Body of pancreas (tissue), 4 donors: ENCODE measurements around the gene METTL4. TPM values are rescaled to one million over a fixed set of nuclear protein-coding genes. Genes with fewer than 3 reads are reported as not detected.
"Not testable (repeated sequence)": the region's sequence is repeated elsewhere in the genome, so short reads cannot be mapped to it uniquely, and the experiment has no call there.

Experiments used
- ATAC-seq: fragments of 150-250 bp; one replicate; pipeline ENCODE4 v1.9.1; 2016
- DNase-seq, 4 donors: peaks; one replicate each; pipeline ENCODE4 v3.0.0-alpha.2; 2019
- H3K27ac ChIP-seq, 4 donors: fragments of 200-600 bp; sonication (generic); 1 replicate in 3 of 4; 2 replicates in 1 of 4; pipeline versions ENCODE4 v1.5.1 to v1.6.1; 2016 to 2019; ENCODE audit warnings: mild to moderate bottlenecking in 1 of 4, mixed read lengths in 1 of 4, moderate library complexity in 1 of 4
- H3K27me3 ChIP-seq, 2 donors: fragments of 200-600 bp; sonication (generic); one replicate each; pipeline ENCODE4 v1.6.0; 2016; ENCODE audit warnings: mild to moderate bottlenecking in 1 of 2
- H3K36me3 ChIP-seq, 2 donors: fragments of 200-600 bp; sonication (generic); replicated peaks in 1 of 2; 2 replicates each; pipeline ENCODE4 v1.5.1; 2016; ENCODE audit warnings: low read depth in 2 of 2; ENCODE audit not compliant: insufficient read depth in 1 of 2
- H3K4me1 ChIP-seq: fragments of 200-600 bp; sonication (generic); one replicate; pipeline ENCODE4 v1.6.0; 2016
- H3K4me3 ChIP-seq, 2 donors: fragments of 200-600 bp; sonication (generic); 1 replicate in 1 of 2; 2 replicates in 1 of 2; pipeline ENCODE4 v1.5.1; 2016 to 2019
- H3K9me3 ChIP-seq, 3 donors: fragments of 200-600 bp; sonication (generic); 1 replicate in 2 of 3; 2 replicates in 1 of 3; pipeline ENCODE4 v1.5.1; 2016
- CTCF ChIP-seq, 7 experiments: fragments of 450-650 bp in 4 of 7; fragments of 200-600 bp in 3 of 7; sonication (generic) in 3 of 7; IDR thresholded peaks; one replicate each; pipeline ENCODE4 v1.5.1; 2016 to 2019; ENCODE audit warnings: antibody characterized with exemption in 7 of 7
- POLR2A ChIP-seq, 3 donors: fragments of 450-650 bp; IDR thresholded peaks; one replicate each; pipeline ENCODE4 v1.6.1; 2016; ENCODE audit warnings: antibody characterized with exemption in 3 of 3, mild to moderate bottlenecking in 2 of 3
- WGBS, 2 donors: methylation state at CpG; one replicate each; pipeline ENCODE4 v1.1.5; 2017; 5-methylcytosine and 5-hydroxymethylcytosine counted together
- intact Hi-C: fragments of 100-400 bp; cut with DNase I; formaldehyde crosslinking; loops from one replicate; pipeline ENCODE4 v1.15.1; 2023
- total RNA-seq, 2 donors: library from RNA; depleted of rRNA; stranded (reverse); fragments of >200 nt; gene quantifications; one replicate each; pipeline ENCODE4 v1.1.0, GENCODE V29; 2016

The METTL4 gene
- total RNA-seq, 2 donors from 2014 or later, result 1.8 to 4.3 TPM

- Histone ChIP-seq H3K4me1 (peaks cover 10% of the 10 kb centered on the region), H3K9me3 (no peaks in the 10 kb centered on the region), H3K27ac (no peak overlapping the region), H3K4me3 (no peak overlapping the region), H3K36me3 (no peaks in the 10 kb centered on the region), H3K27me3 (no peaks in the 10 kb centered on the region)
- no peak for DNase-seq
- TF ChIP-seq POLR2A (IDR thresholded peaks at IDR 0.05), result no peak
- no peak for TF ChIP-seq CTCF (IDR thresholded peaks at IDR 0.05)
- no peak for ATAC-seq
- intact Hi-C loops, result no loop called here
- WGBS, 2 donors, result 48 to 76% methylated on average over 2 of the region's 2 CpGs
Observed at GRCh38 chr18:2526329-2526728, 45.0 kb downstream of the METTL4 start.

GRCh38 chr18:2524794-2525198, 46.5 kb downstream of the METTL4 start:
- H3K9me3 ChIP-seq, H3K4me3 ChIP-seq, H3K27ac ChIP-seq, H3K27me3 ChIP-seq, H3K4me1 ChIP-seq, intact Hi-C loops, ATAC-seq, H3K36me3 ChIP-seq, DNase-seq: not testable (repeated sequence)
- 7 to 8% methylated on average over 2 of the region's 2 CpGs for WGBS, 2 donors

GRCh38 chr18:2522112-2522511, 49.2 kb downstream of the METTL4 start:
- Histone ChIP-seq H3K4me3 (no peak overlapping the region), H3K4me1 (peaks cover 20% of the 10 kb centered on the region), H3K9me3 (no peaks in the 10 kb centered on the region), H3K27ac (no peak overlapping the region), H3K36me3 (no peaks in the 10 kb centered on the region), H3K27me3 (no peaks in the 10 kb centered on the region)
- no peak for ATAC-seq
- TF ChIP-seq POLR2A (IDR thresholded peaks at IDR 0.05) (no peak), CTCF (IDR thresholded peaks at IDR 0.05) (no peak)
- DNase-seq, result no peak
- WGBS, 2 donors, result 84 to 92% methylated on average over 4 of the region's 4 CpGs
- intact Hi-C loops, result no loop called here

- ATAC-seq, result peak; percentile 75
- Histone ChIP-seq H3K36me3 (no peaks in the 10 kb centered on the region), H3K9me3 (no peaks in the 10 kb centered on the region), H3K27me3 (no peaks in the 10 kb centered on the region), H3K4me3 (no peak overlapping the region), H3K4me1 (peaks cover 10% of the 10 kb centered on the region), H3K27ac (peak overlapping the region in 1 of 4 donors; percentile 15)
- TF ChIP-seq CTCF (IDR thresholded peaks at IDR 0.05), result no peak
- intact Hi-C loops, result no loop called here
- WGBS, 2 donors, result 22 to 31% methylated on average over 5 of the region's 5 CpGs
- DNase-seq, result peak in 2 of 4 donors; percentile 14 to 22
Observed at GRCh38 chr18:2518473-2518872, 52.8 kb downstream of the METTL4 start.

GRCh38 chr18:2515908-2516625, 55.2 kb downstream of the METTL4 start:
- DNase-seq, result peak in 1 of 4 donors; percentile 18
- Histone ChIP-seq H3K27ac (no peak overlapping the region), H3K36me3 (no peaks in the 10 kb centered on the region), H3K27me3 (no peaks in the 10 kb centered on the region), H3K9me3 (no peaks in the 10 kb centered on the region), H3K4me3 (no peak overlapping the region), H3K4me1 (peaks cover 19% of the 10 kb centered on the region)
- TF ChIP-seq CTCF (IDR thresholded peaks at IDR 0.05), result no peak
- no peak for TF ChIP-seq POLR2A (IDR thresholded peaks at IDR 0.05)
- intact Hi-C loops, result no loop called here
- no peak for ATAC-seq
- WGBS, 2 donors, result 87 to 88% methylated on average over 5 of the region's 5 CpGs
